GM23338 (cell line): ENCODE measurements around the gene GAS2. TPM values are rescaled to one million over a fixed set of nuclear protein-coding genes. Genes with fewer than 3 reads are reported as not detected.

Experiments used
- ATAC-seq: fragments of 200-7000 bp; cut with Tn5 transposase; 3 replicates; pipeline ENCODE4 v1.9.1; 2020
- DNase-seq: peaks from one replicate; pipeline ENCODE4 v3.0.0-alpha.2; 2015; ENCODE audit warnings: low spot score
- H2AFZ ChIP-seq: fragments of 200-600 bp; sonication (generic); 2 replicates; pipeline ENCODE4 v1.8.0; 2016; ENCODE audit warnings: antibody characterized with exemption, mild to moderate bottlenecking, moderate library complexity
- H3F3A ChIP-seq: fragments of 200-600 bp; sonication (generic); replicated peaks from 2 replicates; pipeline ENCODE4 v1.8.0; 2017; ENCODE audit warnings: antibody characterized with exemption, mixed run types, low read depth
- H3K27ac ChIP-seq: fragments of 200-600 bp; sonication (generic); 2 replicates; pipeline ENCODE4 v1.6.1; 2016; ENCODE audit warnings: low read depth
- H3K27me3 ChIP-seq: fragments of 200-600 bp; sonication (generic); 2 replicates; pipeline ENCODE4 v1.8.0; 2016; ENCODE audit warnings: mild to moderate bottlenecking, mixed run types, moderate library complexity; ENCODE audit not compliant: insufficient read depth
- H3K36me3 ChIP-seq: fragments of 200-600 bp; sonication (generic); 2 replicates; pipeline ENCODE4 v1.8.0; 2016; ENCODE audit warnings: mild to moderate bottlenecking; ENCODE audit not compliant: insufficient read depth
- H3K4me1 ChIP-seq: fragments of 200-600 bp; sonication (generic); 2 replicates; pipeline ENCODE4 v1.8.0; 2016; ENCODE audit warnings: mild to moderate bottlenecking, moderate library complexity; ENCODE audit not compliant: insufficient read depth
- H3K4me2 ChIP-seq: fragments of 200-600 bp; sonication (generic); 2 replicates; pipeline ENCODE4 v1.7.1; 2017; ENCODE audit warnings: mixed run types
- H3K4me3 ChIP-seq: fragments of 200-600 bp; sonication (generic); 2 replicates; pipeline ENCODE4 v1.6.1; 2016; ENCODE audit warnings: mixed run types
- H3K79me2 ChIP-seq: fragments of 200-600 bp; sonication (generic); replicated peaks from 2 replicates; pipeline ENCODE4 v1.8.0; 2017; ENCODE audit warnings: mild to moderate bottlenecking; ENCODE audit not compliant: insufficient read depth
- H3K9me2 ChIP-seq: fragments of 200-600 bp; sonication (generic); 2 replicates; pipeline ENCODE4 v1.8.0; 2017; ENCODE audit not compliant: insufficient read depth
- H4K20me1 ChIP-seq: fragments of 200-600 bp; sonication (generic); replicated peaks from 2 replicates; pipeline ENCODE4 v1.8.0; 2017; ENCODE audit warnings: mild to moderate bottlenecking; ENCODE audit not compliant: insufficient read depth
- H3K27ac Mint-ChIP-seq: 2 replicates; pipeline ENCODE4 v1.8.0; 2020; ENCODE audit warnings: inconsistent platforms, mild to moderate bottlenecking, moderate library complexity, mixed read lengths
- H3K27me3 Mint-ChIP-seq: 3 replicates; pipeline ENCODE4 v1.8.0; 2022; ENCODE audit warnings: low read depth, mild to moderate bottlenecking, moderate library complexity, mixed read lengths, inconsistent platforms; ENCODE audit not compliant: insufficient read depth, poor library complexity
- H3K36me3 Mint-ChIP-seq: 3 replicates; pipeline ENCODE4 v1.8.0; 2021; ENCODE audit warnings: low read depth, mild to moderate bottlenecking, inconsistent platforms, moderate library complexity, mixed read lengths
- H3K4me1 Mint-ChIP-seq: 3 replicates; pipeline ENCODE4 v1.8.0; 2020; ENCODE audit warnings: mild to moderate bottlenecking, inconsistent platforms, mixed read lengths
- H3K4me3 Mint-ChIP-seq: 3 replicates; pipeline ENCODE4 v1.8.0; 2021; ENCODE audit warnings: moderate library complexity, mild to moderate bottlenecking, inconsistent platforms, mixed read lengths
- H3K9me3 Mint-ChIP-seq: 3 replicates; pipeline ENCODE4 v1.8.0; 2020; ENCODE audit warnings: moderate library complexity, mild to moderate bottlenecking, inconsistent platforms, mixed read lengths
- CTCF ChIP-seq, 2 experiments: fragments of 200-600 bp in 1 of 2; sonication (generic) in 1 of 2; conservative IDR thresholded peaks; 2 replicates each; pipeline versions ENCODE4 v1.5.1 to v1.6.1; 2016 to 2017; ENCODE audit warnings: antibody characterized with exemption in 2 of 2, low read depth in 2 of 2, mild to moderate bottlenecking in 2 of 2, moderate library complexity in 1 of 2
- ETS1 ChIP-seq: IDR thresholded peaks from 2 replicates; pipeline ENCODE4 v1.6.1; 2016; ENCODE audit warnings: antibody characterized with exemption
- EZH2 ChIP-seq: fragments of 200-600 bp; sonication (generic); IDR thresholded peaks from one replicate; pipeline ENCODE4 v1.8.0; 2017; ENCODE audit warnings: antibody characterized with exemption, mild to moderate bottlenecking, low read depth; ENCODE audit not compliant: unreplicated experiment
- EZH2phosphoT487 ChIP-seq: fragments of 200-600 bp; sonication (generic); IDR thresholded peaks from one replicate; pipeline ENCODE4 v1.8.1; 2018; ENCODE audit warnings: antibody characterized with exemption; ENCODE audit not compliant: unreplicated experiment
- JUNB ChIP-seq: IDR thresholded peaks from one replicate; pipeline ENCODE4 v1.6.1; 2016; ENCODE audit warnings: antibody characterized with exemption; ENCODE audit not compliant: unreplicated experiment
- NANOG ChIP-seq: IDR thresholded peaks from 2 replicates; pipeline ENCODE4 v1.6.1; 2016; ENCODE audit warnings: antibody characterized with exemption, borderline replicate concordance
- POLR2AphosphoS5 ChIP-seq: IDR thresholded peaks from 2 replicates; pipeline ENCODE4 v1.6.1; 2016; ENCODE audit warnings: antibody characterized with exemption, low read depth
- REST ChIP-seq: IDR thresholded peaks from one replicate; pipeline ENCODE4 v1.6.1; 2018; ENCODE audit warnings: antibody characterized with exemption; ENCODE audit not compliant: unreplicated experiment
- STAT1 ChIP-seq: IDR thresholded peaks from one replicate; pipeline ENCODE4 v1.6.1; 2016; ENCODE audit warnings: antibody characterized with exemption; ENCODE audit not compliant: unreplicated experiment
- ZNF114 ChIP-seq: fragments of 250-450 bp; sonication (Bioruptor Pico); IDR thresholded peaks from 2 replicates; pipeline ENCODE4 v1.5.0; 2020; ENCODE audit warnings: mild to moderate bottlenecking, moderate library complexity
- ZNF331 ChIP-seq: fragments of 250-450 bp; sonication (Bioruptor Pico); IDR thresholded peaks from 2 replicates; pipeline ENCODE4 v1.5.0; 2020; ENCODE audit warnings: low read depth, mild to moderate bottlenecking, moderate library complexity
- ZNF462 ChIP-seq: fragments of 250-450 bp; sonication (Bioruptor Pico); IDR thresholded peaks from 2 replicates; pipeline ENCODE4 v1.5.0; 2020; ENCODE audit warnings: mild to moderate bottlenecking, moderate library complexity
- polyA plus RNA-seq: library from polyadenylated mRNA; unstranded; fragments of >200 nt; fragmentation: Nextera tagmentation; extraction: Ambion mirVana; gene quantifications from 2 replicates; pipeline ENCODE4 v1.2.1, GENCODE V29; 2016
- total RNA-seq: library from RNA; depleted of rRNA; stranded (reverse); fragments of >200 nt; shearing (Covaris generic); gene quantifications from 2 replicates; pipeline ENCODE4 v1.2.3, GENCODE V29; 2014

The GAS2 gene
- total and polyA plus RNA-seq, 2 experiments from 2014 or later = 2.6 to 6.7 TPM

GRCh38 chr11:22685111-22685510 is 18.7 kb downstream of the GAS2 start:
- Mint-ChIP-seq H3K4me1 (peaks cover 5% of the 10 kb centered on the region; the same call in 1 of the 3 replicates), H3K36me3 (no peaks in the 10 kb centered on the region), H3K4me3 (no peak overlapping the region), H3K9me3 (no peaks in the 10 kb centered on the region), H3K27me3 (no peaks in the 10 kb centered on the region), H3K27ac (no peak overlapping the region)
- H3K4me1 ChIP-seq = no peaks in the 10 kb centered on the region
- H3K27ac ChIP-seq = no peak overlapping the region
- no peak overlapping the region for H3K4me2 ChIP-seq
- no peak overlapping the region for H2AFZ ChIP-seq
- no peaks in the 10 kb centered on the region for H3K27me3 ChIP-seq
- no peaks in the 10 kb centered on the region for H3K79me2 ChIP-seq
- TF ChIP-seq ZNF114 (CRISPR knock-in tag) (no peak), CTCF (conservative IDR thresholded peaks at IDR 0.05; ENCODE audit: low read depth in 2 of 2) (no peak), POLR2AphosphoS5 (no peak), REST (no peak), JUNB (no peak), STAT1 (no peak), EZH2 (no peak), ZNF331 (CRISPR knock-in tag) (no peak), NANOG (no peak), ZNF462 (no peak), ETS1 (no peak), EZH2phosphoT487 (no peak)
- H4K20me1 ChIP-seq = no peaks in the 10 kb centered on the region
- no peaks in the 10 kb centered on the region for H3F3A ChIP-seq
- ATAC-seq = no peak
- H3K9me2 ChIP-seq = no peaks in the 10 kb centered on the region
- DNase-seq = no peak
- no peaks in the 10 kb centered on the region for H3K36me3 ChIP-seq
- no peak overlapping the region for H3K4me3 ChIP-seq
